Bone marrow (tissue), 2 donors: ENCODE data around the gene PUM1.

ENCODE experiments used
- DNase-seq, 2 donors: peaks; one replicate each; lab custom pipeline; 2025; lab: John Stamatoyannopoulos, UW

The PUM1 gene

DNA sequence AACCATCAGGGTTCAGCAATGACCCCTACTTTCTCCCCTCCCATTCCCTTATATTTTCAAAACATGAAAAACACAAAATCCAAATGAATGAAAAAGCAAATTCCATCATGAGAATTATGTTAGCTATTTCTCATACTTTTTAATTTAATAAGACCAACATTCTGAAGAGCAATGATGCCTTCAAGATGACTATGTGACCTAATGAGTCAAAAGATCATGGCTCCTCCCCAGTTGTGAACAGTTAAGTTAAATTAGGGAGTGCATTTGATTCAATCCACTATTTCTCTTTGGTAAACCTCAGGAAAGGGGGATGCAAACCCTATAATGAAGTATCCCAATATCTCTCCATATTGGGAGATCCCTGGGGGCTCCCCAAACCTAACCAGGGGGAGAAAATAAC, 36.5 kb downstream of the PUM1 start:
- no peak for DNase-seq

DNA sequence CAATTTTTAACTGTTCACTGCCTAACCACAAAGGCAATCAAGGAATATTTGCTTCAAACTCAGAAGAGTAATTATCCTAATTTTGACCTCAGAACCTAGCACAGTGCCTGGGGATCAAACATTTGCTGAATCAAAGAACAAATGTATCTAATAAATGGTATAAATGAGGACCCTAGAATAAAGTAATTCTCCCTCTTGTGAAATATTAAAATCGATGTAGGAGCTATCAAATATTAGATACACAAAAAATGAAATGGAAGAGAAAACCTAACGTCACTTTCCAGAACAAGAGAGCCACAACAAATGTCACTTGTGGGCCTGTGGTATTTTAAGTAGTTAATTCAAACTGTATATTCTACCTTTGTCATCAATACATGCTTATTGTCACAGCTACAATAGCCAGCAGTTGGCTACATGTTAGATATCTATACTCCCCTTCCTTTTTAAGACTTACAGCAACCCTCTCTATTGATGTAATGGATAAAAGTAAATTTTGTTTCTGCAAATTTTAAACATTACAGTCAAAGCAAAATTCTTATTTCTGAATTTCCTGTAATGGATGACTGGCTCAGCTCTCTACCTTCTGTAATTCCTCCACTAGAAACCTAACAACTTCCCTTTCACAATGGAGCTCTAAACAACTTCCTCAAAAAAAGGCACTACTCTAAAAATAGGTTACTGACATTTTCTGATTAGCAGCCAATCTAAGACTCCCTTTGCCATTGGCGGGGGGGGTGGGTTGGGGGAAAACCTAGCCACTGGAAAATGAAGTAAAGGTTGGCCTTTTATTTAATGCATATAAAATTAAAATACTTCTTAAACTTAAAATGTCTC, 37.6 kb downstream of the PUM1 start:
- peak in 1 of 2 donors; percentile 89 for DNase-seq

DNA sequence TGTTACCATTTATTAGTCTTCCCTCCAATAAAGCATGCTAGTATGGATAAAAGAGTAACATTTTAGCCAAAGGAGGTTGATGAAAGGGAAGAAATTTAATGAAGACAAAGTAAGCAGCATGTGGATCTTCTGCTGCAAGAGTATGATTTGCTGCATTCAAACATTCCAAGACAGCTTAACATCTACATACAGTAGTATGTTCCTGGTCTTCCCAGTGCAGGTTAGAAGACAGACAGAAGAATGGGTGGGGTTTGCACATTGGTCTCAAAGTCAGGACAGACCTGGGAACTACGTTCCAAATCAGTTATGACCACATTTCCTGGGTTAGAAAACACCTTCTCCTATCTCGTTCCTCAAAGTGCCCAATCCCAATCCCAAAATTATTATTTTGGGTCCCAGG, 43.3 kb downstream of the PUM1 start:
- DNase-seq = no peak

DNA sequence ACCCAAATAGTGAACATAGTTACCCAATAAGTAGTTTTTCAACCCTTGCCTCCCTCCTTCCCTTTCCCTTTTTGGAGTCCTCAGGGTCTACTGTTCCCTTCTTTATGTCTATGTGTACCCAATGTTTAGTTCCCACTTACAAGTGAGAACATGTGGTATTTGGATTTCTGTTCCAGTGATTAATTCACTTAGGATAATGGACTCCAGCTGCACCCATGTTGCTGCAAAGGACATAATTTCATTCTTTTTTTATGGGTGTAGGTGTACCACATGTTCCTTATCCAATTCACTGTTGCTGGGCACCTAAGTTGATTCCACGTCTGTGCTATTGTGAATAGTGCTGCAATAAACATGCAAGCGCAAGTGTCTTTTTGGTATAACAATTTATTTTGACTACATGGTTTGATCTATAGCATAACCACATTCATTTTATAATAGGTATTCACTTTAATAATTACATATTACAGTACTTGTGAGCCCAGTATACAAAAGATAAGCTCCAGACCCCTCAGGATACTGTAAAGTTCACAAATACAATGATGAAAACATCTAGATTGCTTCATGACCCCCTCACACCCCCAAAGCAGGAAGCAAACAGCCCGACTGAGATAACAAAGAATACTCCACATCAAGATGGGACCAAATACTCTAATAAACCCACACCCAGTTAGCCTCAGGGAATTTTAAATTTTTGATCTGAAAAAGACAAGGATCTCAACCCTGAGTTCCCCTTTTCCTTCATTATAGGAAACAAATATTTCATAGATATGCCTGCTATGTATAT, 45.3 kb downstream of the PUM1 start:
- DNase-seq = no peak

DNA sequence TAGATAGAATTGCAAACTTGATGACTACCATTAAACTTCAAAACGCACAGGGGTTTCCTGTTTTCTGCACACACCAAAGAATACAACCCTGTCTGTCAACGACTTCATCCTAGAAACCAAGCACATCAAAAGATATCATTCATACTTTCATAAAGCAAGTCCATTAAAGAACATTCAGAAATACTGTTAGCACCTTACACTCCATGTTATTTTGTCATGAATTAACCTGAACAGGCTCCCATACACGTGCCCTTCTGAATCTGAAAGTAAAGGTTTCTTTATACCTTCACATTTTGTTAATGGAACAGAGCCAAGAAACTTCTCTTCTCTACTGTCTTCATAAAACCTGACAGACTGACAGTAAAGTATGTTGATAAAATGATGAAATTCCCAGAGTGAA, 46.1 kb downstream of the PUM1 start:
- no peak for DNase-seq

DNA sequence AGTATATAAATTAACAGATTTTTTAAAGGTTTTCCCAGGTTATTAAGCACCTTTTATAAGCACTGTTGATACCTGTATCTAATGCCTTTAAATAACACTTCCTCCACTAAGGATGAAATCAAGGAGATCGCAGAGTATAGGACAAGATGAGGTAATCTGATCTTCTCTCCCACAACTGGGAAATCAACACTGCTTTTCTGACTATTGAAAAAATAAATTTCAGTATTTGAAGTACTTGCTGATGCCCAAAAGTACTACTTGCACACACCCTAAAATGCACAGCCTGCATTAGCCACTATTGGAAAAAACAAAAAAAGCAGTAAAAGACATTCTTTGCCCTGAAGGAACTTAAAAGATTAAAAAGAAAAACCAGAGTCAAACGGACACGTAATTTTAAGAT, 48.6 kb downstream of the PUM1 start:
- DNase-seq = no peak

DNA sequence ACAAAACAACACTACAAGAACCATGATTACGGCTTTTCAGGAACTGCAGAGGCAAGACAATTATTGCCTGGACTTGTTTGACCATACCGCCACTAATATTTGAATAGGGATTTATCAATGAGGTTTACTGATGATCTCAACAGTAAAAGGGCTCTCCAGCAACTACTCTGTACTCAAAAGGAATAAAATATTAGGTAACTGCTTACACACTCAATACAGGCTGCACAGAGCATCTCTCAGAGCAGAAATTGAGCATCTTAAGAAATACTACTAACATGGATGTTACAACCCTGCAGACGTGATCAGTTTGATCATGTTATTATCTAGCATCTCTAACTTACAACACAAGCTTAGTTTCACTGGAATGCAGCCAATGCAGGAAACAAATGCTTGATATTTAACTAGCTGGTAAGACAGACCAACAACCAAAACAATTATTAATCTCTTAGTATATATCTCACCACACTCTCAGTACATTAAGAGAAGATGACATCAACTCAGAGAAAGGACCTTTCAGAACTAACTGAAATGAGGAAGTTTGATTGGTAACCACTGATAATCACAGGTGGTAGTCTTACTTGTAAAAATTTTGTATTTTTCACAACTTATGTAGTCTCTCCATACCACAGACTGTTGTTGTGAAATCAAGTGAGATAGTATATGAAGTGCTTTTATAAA, 52.2 kb downstream of the PUM1 start:
- no peak for DNase-seq

DNA sequence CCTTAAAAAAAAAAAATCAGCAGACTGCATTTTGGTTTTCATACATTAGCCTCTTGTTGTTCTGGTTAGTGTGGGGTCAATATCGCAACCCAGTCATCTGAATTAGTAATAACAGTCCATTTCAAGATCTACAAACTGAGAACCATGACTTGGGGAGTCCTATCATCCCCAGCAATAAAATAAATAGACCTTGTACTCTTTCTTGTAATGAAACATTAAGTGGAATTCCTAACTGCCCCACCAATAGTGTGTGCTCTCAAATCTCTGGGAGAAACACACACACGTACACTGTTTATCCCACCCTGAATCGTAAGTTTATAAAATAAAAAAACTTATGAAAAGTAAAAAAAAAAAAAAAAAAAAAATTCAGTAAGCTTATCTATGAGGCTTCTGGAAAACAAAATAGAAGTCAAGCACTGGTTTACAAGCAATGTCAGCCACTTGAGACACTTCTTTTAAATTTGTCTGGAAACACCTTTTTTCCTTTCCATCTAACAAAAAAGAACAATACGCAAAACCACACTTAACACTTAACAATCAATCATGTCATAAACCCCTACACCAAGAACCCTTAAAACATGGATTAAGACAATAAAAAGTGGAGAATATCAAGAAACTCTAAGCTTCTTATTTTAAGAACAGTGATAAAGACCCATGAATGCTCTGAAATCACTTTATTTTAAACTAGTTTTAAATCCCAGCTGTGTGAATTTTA, 53.1 kb downstream of the PUM1 start:
- no peak for DNase-seq

DNA sequence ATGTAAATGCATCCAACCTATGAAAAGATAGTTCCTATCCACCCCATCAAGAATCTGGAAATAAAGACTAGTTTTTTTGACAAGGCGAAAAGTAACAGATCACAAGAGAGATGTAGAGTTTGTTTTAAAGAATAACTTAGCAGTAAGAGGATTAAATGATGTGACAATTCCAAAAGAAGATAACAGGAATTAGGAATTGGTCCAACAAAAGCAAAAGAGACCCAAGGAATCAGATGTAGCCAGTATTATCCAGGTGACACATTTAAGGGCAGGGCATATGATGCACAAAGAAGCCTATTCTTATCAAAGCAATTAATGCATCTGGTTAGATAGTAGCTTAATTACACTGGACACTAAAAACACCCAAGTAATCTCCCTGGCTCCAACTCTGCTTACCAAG, 53.8 kb downstream of the PUM1 start:
- no peak for DNase-seq

DNA sequence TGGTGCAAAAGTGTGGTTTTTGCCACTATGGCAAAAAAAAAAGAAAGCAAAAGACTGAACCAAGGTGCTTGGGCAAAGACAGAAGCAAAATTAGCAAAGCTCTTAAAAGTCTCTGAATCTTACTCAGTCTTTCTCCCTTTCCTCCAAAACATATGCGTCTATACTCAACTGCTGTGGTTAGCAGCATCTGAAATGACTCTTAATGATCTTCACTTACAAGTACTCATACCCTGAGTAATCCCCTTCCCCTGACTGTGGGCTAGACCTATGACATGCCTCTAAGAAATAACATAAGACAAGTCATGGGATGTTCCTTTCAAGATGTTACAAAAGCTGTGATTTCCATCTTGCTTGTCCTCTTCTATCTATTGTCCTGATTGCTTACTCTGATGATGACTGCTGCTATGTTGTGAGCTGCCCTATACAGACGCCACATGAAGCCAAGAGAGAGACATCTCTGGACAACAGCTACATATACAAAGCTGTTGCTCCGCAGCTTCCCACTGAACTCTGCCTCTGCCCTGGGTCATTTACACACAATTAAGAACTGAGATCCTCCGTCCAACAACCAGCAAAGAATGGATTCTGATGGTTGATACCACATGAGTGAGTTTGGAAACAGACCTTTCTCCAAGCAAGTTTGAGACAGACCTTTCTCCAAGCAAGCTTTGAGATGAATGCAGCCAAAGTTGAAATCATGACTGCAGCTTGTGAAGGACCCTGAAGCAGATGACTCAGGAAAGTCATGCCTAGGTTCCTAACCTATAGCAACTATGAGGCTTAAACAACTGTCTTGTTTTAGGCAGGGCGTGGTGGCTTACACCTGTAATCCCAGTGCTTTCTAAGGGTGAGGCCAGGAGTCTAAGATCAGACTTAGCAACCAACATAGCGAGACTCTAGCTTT, 55.2 kb downstream of the PUM1 start:
- DNase-seq = no peak

DNA sequence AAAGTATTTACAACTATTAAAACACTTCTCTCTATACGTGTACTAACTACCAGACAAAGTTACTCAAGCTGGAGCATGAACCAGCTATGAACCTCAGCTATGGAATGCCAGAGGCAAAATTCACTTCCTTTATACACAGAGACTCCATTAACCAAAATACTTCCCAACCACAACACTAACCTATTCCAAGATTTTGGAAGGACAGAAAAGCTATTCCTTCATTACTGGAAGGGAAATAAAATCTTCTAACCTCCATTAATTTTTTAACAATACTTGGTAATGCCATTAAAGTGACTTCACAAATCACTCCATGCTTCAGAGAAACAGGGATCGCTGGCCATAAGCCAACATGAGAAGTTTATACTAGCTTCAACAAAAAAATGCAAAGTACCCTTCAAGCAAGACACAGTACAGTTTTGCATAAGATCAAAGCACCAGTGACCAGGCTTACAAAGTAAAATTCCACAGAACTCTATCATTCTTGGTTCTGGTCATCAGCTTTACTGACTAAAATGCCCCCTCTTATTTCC, 58.0 kb downstream of the PUM1 start:
- DNase-seq = no peak

DNA sequence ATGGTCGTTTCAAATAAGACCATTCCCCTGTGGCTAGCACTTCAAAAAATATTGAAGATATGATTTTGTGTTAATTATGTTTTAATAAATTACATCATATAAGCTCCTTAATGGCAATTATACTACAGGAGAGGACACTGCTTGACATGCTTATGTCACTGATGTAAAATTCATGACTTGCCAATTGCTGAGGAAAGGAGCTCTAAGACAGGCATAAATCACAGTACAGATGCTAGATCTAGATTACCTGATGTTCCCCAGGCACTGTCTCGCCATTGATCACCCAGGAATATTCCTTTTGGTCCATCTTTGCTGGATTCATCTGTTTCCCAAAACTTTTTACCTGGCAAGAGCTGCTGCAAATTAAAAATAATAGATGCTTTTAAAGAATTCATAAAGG, 58.8 kb downstream of the PUM1 start:
- DNase-seq = no peak

DNA sequence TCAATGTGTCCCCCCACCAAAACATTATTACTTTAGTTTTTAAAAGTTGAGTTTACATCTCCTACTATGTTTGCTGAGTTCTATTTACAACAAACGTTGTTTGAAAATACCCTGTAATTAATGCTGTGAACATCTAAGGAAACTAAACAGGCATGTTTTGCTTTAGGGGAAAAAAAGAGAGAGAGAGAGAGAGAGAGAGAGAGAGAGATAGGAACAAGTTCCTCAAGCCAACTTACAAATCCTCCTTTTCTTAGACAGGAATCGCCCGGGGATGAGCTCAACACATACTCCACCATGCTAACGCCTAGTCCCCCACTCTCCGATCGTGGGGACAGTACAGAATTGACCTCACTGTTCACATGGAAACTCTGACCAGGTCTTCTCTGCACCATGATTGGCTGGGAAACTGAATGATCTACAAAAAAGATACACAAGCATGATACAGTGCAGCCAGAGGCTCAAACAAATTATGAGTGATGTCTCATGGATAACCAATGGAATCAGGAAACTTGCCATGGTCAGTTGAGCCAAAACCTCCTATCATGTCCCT, 59.8 kb downstream of the PUM1 start:
- no peak for DNase-seq

DNA sequence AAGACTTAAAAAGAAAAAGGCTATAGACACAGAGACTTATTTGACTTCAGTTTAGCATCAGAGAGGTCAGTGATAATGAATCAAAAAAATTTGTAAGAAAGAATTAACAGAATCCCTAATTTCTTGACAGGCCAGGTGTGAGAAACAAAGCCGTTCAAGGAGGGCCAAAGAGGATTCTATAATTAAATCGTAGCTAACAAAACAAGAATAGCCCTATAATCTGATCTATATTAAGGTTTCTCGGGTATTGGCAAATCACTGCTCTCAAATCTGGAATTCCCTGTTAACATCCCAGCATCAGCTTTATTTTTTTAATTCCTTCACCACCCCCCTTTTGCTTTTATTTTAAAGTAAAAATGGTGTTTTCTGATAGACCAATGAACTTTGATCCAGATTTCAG, 60.3 kb downstream of the PUM1 start:
- no peak for DNase-seq

DNA sequence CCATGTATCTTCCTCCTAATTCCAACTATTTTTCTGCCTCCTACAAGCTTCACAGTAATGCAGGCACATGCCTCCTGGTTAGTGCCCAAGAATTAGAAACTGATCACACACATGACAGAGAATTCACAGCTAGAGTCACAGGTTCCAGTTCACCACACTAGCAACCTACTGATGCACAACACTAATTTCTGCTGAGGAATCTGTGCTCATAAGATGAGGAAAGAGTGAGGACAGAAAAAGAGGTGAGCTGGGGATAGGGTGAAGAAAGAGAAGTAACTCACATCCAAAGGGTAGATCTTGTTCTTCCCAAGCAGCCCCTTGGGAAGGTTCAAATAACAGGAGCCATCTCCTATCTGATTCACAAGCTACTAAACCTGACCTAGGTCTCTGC, 61.3 kb downstream of the PUM1 start:
- no peak for DNase-seq

DNA sequence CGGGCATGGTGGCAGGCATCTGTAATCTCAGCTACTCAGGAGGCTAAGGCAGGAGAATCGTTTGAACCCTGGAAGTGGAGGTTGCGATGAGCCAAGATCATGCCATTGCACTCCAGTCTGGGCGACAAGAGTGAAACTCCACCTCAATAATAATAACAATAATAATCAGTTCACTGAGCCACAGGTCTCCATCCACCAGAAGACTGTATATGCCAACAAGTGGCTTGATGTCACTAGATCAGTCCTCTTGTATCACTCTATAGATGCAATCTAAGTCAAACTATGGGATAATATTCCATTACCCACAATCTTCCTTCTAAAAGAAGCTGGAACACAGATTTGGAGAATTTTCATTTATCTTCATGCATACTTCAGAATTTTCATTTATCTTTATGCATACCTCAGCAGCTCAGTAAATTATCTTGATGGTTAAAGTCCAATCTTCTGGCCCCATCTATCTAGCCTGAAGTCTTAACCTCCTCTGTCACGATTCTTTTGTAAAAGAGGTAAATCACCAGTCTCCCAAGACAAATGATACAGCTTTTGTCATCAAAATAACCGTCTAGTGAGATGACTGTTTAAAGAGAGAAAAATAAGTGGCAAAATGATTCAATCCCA, 61.8 kb downstream of the PUM1 start:
- no peak for DNase-seq

DNA sequence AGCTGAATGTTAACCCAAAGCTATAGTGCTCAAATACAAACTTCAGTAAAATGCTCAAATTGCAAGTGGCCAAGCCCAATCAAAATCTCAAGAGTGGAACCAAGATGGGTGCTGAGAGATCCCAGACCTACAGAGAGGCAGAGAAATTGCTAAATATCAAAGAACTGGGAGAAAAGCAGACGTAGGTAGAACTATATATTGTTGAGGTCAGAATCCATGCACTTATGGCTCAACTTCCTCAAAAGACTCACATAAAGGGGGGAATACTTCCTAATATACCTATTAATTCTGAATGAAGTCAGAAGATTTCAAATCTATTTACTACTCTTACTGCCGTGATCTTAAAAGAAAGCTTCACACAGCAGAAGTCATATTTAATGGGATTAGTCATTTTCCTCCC, 65.2 kb downstream of the PUM1 start:
- no peak for DNase-seq

DNA sequence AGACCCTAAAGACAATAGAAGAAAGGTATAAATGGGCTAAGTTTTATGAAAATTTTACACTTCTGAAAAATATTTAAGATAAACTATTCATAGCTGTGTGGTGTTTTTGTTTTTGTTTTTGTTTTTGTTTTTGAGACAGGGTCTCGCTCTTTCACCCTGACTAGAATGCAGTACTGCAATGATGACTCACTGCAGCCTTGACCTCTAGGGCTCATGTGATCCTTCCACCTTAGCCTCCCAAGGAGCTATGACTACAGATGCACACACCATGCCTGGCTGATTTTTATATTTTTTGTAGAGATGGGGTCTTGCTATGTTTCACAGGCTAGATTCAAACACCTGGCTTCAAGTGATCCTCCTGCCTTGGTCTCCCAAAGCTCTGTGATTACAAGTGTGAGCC, 66.6 kb downstream of the PUM1 start:
- no peak for DNase-seq

DNA sequence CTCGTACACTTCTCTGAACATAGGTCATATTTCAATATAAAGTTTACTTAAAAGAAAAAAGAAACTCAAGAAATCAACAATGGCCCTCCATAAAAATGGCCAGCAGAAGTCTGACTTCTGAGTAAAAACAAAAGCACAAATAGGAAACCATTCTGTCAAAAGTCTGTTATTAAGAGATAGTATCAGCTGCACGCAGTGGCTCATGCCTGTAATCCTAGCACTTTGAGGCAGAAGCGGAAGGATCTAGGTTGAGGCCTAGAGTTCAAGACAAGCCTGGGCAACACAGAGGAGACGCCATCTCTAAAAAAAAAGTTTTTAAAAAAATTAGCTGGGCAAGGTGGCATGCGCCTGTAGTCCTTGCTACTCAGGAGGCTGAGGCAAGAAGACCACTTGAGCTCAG, 67.3 kb downstream of the PUM1 start:
- DNase-seq = no peak

DNA sequence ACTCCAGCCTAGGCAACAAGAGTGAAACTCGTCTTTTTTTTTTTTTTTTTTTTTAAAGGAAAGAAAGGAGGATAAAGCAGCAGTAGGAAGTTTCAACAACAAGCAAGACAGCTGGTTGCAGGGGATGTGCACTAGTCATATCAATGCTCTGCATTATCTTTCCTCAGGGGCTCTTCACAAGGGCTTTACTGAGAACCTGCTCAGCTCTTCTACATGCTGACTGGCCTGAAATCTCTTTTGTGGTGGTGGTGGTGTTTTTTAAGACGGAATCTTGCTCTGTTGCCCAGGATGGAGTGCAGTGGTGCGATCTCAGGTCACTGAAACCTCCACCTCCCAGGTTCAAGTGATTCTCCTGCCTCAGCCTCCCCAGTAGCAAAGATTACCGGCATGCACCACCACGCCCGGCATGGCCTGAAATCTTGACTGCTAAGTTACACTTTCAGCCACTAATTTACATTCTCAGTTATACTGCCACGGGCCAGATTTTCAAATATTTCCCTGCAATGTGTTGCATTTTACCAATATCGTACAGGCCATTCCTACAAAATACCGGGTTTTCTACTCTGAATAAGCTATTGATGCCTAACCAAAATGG, 68.0 kb downstream of the PUM1 start:
- no peak for DNase-seq
